ENCODE results near the gene NPBWR2. TPM values are rescaled to one million over a fixed set of nuclear protein-coding genes. Genes with fewer than 3 reads are reported as not detected.

Gene NPBWR2
- total and polyA plus RNA-seq, 2 donors (not counting 1 experiment from before 2014, with no cell fraction given) = not detected

- Histone ChIP-seq H3K4me3 (replicated peaks in 1 of 4; ENCODE audit: control extremely low read depth in 1 of 4, insufficient read depth in 1 of 4, low read depth in 3 of 4, low read length in 4 of 4) (no peak overlapping the region), H3K36me3 (ENCODE audit: control insufficient read depth, insufficient read depth, low read length) (no peaks in the 10 kb centered on the region), H4K20me1 (ENCODE audit: control insufficient read depth, extremely low read depth, insufficient read depth, low read length) (no peaks in the 10 kb centered on the region), H3K27ac (ENCODE audit: insufficient read depth, low read length) (no peak overlapping the region), H3K9ac (ENCODE audit: insufficient read depth, low read length) (no peak overlapping the region), H3K9me3 (ENCODE audit: control insufficient read depth, insufficient read depth, low read depth, low read length) (no peaks in the 10 kb centered on the region), H2AFZ (ENCODE audit: low read length) (no peak overlapping the region), H3K79me2 (ENCODE audit: control insufficient read depth, insufficient read depth, low read length) (no peaks in the 10 kb centered on the region), H3K4me2 (ENCODE audit: extremely low read depth, insufficient read depth, low read length) (no peak overlapping the region), H3K4me1 (ENCODE audit: control insufficient read depth, extremely low read depth, insufficient read depth, low read length) (no peaks in the 10 kb centered on the region), H3K27me3 (ENCODE audit: control insufficient read depth, insufficient read depth, low read length) (peaks cover 14% of the 10 kb centered on the region)
- TF ChIP-seq EZH2 (IDR thresholded peaks at IDR 0.05; ENCODE audit: low read length, missing control alignments) (no peak), CTCF (conservative IDR thresholded peaks at IDR 0.05 in 1 of 2, IDR thresholded peaks at IDR 0.05 in 1 of 2; ENCODE audit: low read depth in 1 of 2, low read length in 2 of 2) (no peak)
- DNase-seq (ENCODE audit: low read depth in 2 of 2) = no peak
These were observed 10.8 kb downstream of the NPBWR2 start for GRCh38 chr20:64096535-64096934.

GRCh38 chr20:64095927-64096326 is 11.4 kb downstream of the NPBWR2 start:
- Histone ChIP-seq H3K4me3 (replicated peaks in 1 of 4; ENCODE audit: control extremely low read depth in 1 of 4, insufficient read depth in 1 of 4, low read depth in 3 of 4, low read length in 4 of 4) (no peak overlapping the region), H3K27me3 (ENCODE audit: control insufficient read depth, insufficient read depth, low read length) (peaks cover 8% of the 10 kb centered on the region), H3K9ac (ENCODE audit: insufficient read depth, low read length) (no peak overlapping the region), H3K79me2 (ENCODE audit: control insufficient read depth, insufficient read depth, low read length) (no peaks in the 10 kb centered on the region), H3K36me3 (ENCODE audit: control insufficient read depth, insufficient read depth, low read length) (no peaks in the 10 kb centered on the region), H3K9me3 (ENCODE audit: control insufficient read depth, insufficient read depth, low read depth, low read length) (no peaks in the 10 kb centered on the region), H4K20me1 (ENCODE audit: control insufficient read depth, extremely low read depth, insufficient read depth, low read length) (no peaks in the 10 kb centered on the region), H3K4me2 (ENCODE audit: extremely low read depth, insufficient read depth, low read length) (no peak overlapping the region), H3K4me1 (ENCODE audit: control insufficient read depth, extremely low read depth, insufficient read depth, low read length) (no peaks in the 10 kb centered on the region), H2AFZ (ENCODE audit: low read length) (no peak overlapping the region), H3K27ac (ENCODE audit: insufficient read depth, low read length) (no peak overlapping the region)
- no peak for DNase-seq (ENCODE audit: low read depth in 2 of 2)
- no peak for TF ChIP-seq EZH2 (IDR thresholded peaks at IDR 0.05; ENCODE audit: low read length, missing control alignments)

GRCh38 chr20:64095455-64095854 is 11.9 kb downstream of the NPBWR2 start:
- H3K4me2 ChIP-seq (ENCODE audit: extremely low read depth, insufficient read depth, low read length) = no peak overlapping the region
- no peaks in the 10 kb centered on the region for H3K4me1 ChIP-seq (ENCODE audit: control insufficient read depth, extremely low read depth, insufficient read depth, low read length)
- no peak overlapping the region for H3K4me3 ChIP-seq (replicated peaks in 1 of 4; ENCODE audit: control extremely low read depth in 1 of 4, insufficient read depth in 1 of 4, low read depth in 3 of 4, low read length in 4 of 4)
- H3K9me3 ChIP-seq (ENCODE audit: control insufficient read depth, insufficient read depth, low read depth, low read length) = no peaks in the 10 kb centered on the region
- no peaks in the 10 kb centered on the region for H3K79me2 ChIP-seq (ENCODE audit: control insufficient read depth, insufficient read depth, low read length)
- TF ChIP-seq CTCF (conservative IDR thresholded peaks at IDR 0.05 in 1 of 2, IDR thresholded peaks at IDR 0.05 in 1 of 2; ENCODE audit: low read depth in 1 of 2, low read length in 2 of 2) (no peak), EZH2 (IDR thresholded peaks at IDR 0.05; ENCODE audit: low read length, missing control alignments) (no peak)
- H3K9ac ChIP-seq (ENCODE audit: insufficient read depth, low read length) = no peak overlapping the region
- H2AFZ ChIP-seq (ENCODE audit: low read length) = no peak overlapping the region
- H3K27ac ChIP-seq (ENCODE audit: insufficient read depth, low read length) = no peak overlapping the region
- H3K27me3 ChIP-seq (ENCODE audit: control insufficient read depth, insufficient read depth, low read length) = peaks cover 4% of the 10 kb centered on the region
- no peak for DNase-seq (ENCODE audit: low read depth in 2 of 2)
- H3K36me3 ChIP-seq (ENCODE audit: control insufficient read depth, insufficient read depth, low read length) = no peaks in the 10 kb centered on the region
- no peaks in the 10 kb centered on the region for H4K20me1 ChIP-seq (ENCODE audit: control insufficient read depth, extremely low read depth, insufficient read depth, low read length)
